Activated CD8-positive, alpha-beta memory T cell treated with anti-CD3 and anti-CD28 coated beads, Interleukin-2, amount 50 U/mL, for 24 hours (primary cell): Measurements from ENCODE around the gene RADIL.

ENCODE experiments used
- DNase-seq: peaks from one replicate; pipeline ENCODE4 v3.0.0-alpha.2; 2020; ENCODE audit errors: extremely low read depth

Gene RADIL

GRCh38 chr7:4831723-4832495, 51.6 kb downstream of the RADIL start:
- DNase-seq: no peak

GRCh38 chr7:4830176-4830575, 53.3 kb downstream of the RADIL start:
- peak; percentile 18 for DNase-seq

- DNase-seq: no peak
Measured at GRCh38 chr7:4828720-4829383, 54.7 kb downstream of the RADIL start.

GRCh38 chr7:4825081-4825480, 58.4 kb downstream of the RADIL start:
- DNase-seq: no peak

- no peak for DNase-seq
Measured at GRCh38 chr7:4824120-4824775, 59.3 kb downstream of the RADIL start.

GRCh38 chr7:4823441-4824119, 59.9 kb downstream of the RADIL start:
- DNase-seq: no peak

- no peak for DNase-seq
Measured at GRCh38 chr7:4822677-4823076, 60.8 kb downstream of the RADIL start.

GRCh38 chr7:4820967-4821471, 62.5 kb downstream of the RADIL start:
- DNase-seq: no peak

- no peak for DNase-seq
Measured at GRCh38 chr7:4820405-4820966, 63.0 kb downstream of the RADIL start.

GRCh38 chr7:4819560-4820404, 63.7 kb downstream of the RADIL start:
- DNase-seq: no peak

- DNase-seq: no peak
Measured at GRCh38 chr7:4818000-4818794, 65.3 kb downstream of the RADIL start.

- DNase-seq: no peak
Measured at GRCh38 chr7:4817178-4817901, 66.2 kb downstream of the RADIL start.

GRCh38 chr7:4816419-4817080, 67.0 kb downstream of the RADIL start:
- no peak for DNase-seq

- no peak for DNase-seq
Measured at GRCh38 chr7:4815609-4816418, 67.7 kb downstream of the RADIL start.

- no peak for DNase-seq
Measured at GRCh38 chr7:4815121-4815520, 68.4 kb downstream of the RADIL start.

- no peak for DNase-seq
Measured at GRCh38 chr7:4814433-4814832, 69.1 kb downstream of the RADIL start.

- DNase-seq: no peak
Measured at GRCh38 chr7:4809666-4810065, 73.8 kb downstream of the RADIL start.

- DNase-seq: no peak
Measured at GRCh38 chr7:4809091-4809591, 74.4 kb downstream of the RADIL start.
